ENCODE results near the gene PLIN4. TPM values are rescaled to one million over a fixed set of nuclear protein-coding genes. Genes with fewer than 3 reads are reported as not detected.

The PLIN4 gene
- polyA plus RNA-seq, 1 donor: 12.8 TPM

DNA sequence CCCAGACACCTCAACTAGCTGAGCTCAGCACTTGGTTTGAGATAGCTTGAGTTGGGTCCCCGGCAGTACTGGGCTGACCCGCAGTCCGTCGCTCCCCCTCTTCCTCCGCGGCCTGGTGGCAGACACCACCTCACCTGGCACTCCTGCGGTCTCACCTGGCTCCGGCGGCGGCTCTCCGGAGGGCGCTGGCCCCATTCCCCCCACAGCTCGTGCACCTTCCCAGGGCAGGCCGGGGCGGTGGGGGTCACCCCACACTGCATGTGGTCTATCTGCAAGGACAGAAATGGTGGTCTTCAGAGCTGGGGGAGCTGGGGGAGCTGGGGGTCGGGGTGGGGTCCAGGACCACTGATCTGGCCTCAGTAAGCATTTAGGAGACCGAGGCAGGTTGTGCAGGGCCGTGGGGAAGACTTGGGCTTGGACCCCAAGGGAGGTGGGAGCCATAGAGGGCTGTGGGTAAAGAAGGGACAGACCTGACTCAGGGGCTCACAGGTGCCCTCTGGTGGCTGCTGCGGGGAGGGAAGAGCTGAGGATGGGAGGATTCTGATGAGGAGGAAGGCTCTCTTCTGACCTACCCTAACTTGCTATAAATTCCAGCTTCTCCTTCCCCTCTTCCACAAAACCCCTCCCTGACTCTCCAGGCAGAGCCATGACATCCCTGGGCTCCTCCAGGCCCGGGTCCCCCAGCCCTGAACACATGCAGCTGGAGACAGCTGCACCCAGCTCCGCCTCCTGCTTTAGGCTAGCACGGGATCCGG is 6.7 kb upstream of the PLIN4 start:
- DNase-seq (ENCODE audit: low read depth): no peak

GRCh38 chr19:4523306-4524110 is 5.2 kb upstream of the PLIN4 start:
- no peak for DNase-seq (ENCODE audit: low read depth)

- no peak for DNase-seq (ENCODE audit: low read depth)
Observed at GRCh38 chr19:4522291-4523002, 4.2 kb upstream of the PLIN4 start.

- no peak for DNase-seq (ENCODE audit: low read depth)
Observed at GRCh38 chr19:4521888-4522242, 3.6 kb upstream of the PLIN4 start.

DNA sequence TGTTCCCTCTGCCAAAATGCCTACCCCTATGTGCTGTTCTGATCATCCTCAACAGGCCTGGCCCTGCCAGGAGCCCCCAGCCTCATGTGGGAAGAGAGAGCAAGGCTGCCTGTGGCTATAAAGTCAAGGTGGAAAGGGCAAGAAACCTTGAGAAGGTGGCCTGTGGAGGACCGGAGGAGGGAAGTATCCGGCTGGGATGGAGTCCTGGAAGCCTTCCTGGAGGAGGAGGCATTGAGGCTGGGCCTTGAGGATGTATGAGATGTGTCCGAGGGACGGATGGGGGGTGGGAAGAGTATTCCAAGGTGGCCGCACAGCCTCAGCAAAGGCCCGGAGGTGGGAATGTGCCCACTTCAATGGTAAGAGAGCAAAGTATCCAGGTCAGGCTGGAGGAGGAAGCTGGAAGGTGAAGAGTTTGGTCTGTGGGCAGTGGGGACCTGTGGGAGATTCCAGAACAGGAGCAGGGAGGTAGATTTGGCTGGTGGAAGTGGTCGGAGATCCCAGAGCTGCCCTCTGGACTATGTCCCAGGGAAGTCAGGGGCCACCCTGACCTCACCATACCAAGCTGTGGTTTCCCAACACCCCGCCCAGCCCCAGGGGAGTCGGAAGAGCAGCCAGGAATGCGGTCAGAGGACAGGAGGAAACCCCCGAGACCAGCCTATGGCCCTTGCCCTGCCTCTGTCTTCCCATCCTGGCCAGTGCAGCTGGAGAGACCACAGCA is 3.0 kb upstream of the PLIN4 start:
- DNase-seq (ENCODE audit: low read depth): no peak

DNA sequence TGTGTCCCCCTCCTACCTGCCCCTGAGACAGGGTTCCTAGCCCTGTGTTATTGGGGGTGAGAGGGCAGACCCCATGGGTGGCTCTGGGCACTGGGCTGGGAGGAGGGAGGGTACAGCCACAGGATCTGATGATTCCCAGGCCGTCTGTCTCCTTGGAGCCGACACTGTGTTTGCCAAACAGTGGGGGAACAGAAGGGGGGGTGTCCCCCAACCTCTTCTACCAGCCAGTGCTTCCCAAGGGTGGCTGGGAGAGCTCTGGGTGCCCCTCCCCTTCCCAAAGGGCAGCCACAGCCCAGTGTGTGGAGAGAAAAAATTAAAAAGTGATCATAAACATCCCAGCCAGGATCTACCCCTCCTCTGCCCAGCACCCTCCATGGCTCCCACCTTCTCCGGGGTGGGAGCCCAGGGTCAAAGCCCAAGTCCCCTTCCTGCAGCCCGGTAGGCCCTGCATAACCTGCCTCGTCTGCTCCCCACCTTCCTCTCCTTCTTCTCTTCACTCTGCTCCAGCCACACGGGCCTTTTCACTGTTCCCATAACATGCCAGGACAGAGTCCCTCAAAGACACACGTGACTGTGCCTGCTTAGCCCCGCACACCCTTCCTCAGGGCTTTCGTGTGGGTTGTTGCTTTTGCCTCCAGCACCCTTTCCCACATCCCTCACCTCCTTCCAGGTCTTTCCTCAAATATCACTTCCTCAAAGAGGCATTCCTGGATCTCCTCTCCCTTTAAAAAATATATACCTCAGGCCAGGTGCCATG is 1.4 kb upstream of the PLIN4 start:
- no peak for DNase-seq (ENCODE audit: low read depth)

DNA sequence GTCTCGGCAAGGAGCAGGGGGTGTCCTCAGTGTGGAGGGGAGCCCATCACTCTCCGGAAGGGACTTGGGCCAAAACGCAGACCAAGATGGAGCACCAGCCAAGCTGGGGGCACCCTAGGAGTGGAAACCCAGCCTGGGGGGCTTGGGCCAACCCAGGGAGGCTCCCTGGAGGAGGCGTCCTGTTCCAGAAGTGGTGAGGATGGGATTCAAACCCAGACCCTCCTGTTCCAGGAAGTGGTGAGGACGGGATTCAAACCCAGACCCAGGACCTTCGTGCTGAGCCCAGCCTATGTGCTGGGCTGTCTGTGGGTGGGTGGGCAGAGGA is 848 bp upstream of the PLIN4 start:
- DNase-seq (ENCODE audit: low read depth): no peak

DNA sequence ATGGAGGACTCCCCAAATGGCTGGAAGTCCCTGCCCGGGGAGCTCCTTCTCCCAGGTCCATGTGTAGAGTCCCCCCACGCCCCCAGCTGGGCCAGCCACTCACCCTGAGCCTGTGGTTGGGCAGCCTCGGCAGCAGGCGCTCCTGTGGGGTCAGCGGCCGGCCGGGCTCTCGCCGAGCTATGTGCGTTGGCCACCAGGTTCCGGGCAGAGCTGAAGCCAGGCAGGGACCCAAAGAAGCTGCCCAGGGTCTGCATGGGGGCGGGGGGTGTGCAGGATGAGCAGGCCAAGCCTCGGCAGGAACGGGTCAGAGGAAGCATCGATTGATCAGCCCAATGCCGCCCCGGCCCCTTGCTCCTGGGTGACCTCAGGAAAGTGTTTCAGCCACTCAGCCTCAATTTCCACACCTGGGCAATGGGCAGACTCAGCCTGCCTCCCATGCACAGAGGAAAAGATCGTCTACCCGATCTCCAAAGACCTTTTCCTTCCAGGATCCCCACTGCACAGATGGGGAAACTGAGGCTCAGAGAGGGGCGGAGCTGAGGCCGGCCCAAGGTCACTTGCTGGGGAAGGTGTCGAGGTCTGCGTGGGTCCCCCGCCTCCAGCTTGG is 732 bp downstream of the PLIN4 start:
- DNase-seq (ENCODE audit: low read depth): no peak

GRCh38 chr19:4516939-4517300 is 1.4 kb downstream of the PLIN4 start:
- no peak for DNase-seq (ENCODE audit: low read depth)

DNA sequence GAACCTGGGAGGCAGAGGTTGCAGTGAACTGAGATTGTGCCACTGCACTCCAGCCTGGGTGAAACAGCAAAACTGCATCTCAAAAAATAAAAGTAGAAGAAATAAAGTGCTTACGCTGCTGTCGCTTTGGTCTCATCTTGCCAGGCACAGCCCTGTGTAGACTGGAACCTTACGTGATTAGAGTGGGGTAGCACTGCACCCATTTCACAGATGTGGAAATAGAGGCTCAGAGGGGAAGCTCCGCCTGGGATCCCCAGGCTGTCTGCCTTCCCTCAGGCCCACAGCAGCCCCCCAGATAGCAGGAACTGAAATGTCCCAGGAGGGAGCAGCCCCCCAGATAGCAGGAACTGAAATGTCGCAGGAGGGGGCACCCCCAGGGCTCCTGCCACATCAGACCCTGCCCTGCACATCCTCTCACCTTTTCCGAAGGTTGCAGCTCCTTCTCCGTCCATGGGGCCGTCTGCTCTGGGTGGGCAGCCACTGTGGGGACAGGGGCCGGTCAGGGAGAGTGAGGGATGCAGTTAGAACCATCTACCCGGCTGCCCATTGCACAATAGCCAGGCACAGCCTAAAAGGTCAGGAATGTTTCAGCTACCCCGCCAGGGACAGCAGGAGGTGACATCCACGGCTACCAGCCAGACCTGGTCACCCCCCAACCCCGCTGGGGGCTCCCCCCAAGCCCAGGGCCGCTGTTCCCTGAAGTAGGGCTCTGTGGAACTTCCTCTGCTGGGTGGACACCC is 1.9 kb downstream of the PLIN4 start:
- DNase-seq (ENCODE audit: low read depth): no peak

DNA sequence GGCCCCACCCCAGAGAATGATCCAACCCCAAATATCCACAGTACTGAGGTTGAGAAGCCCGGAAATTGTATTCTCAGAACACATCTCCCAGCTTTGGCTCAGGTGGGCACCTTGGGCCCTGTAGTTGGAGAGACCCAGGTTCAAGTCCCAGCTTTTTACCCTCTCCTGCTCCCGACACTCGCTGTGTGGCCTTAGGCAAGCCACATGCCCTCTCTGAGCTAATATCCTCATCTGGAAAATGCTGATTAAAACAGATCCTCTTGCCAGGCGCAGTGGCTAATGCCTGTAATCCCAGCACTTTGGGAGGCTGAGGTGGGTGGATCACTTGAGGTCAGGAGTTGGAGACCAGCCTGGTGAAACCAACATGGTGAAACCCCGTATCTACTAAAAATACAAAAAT is 2.6 kb downstream of the PLIN4 start:
- no peak for DNase-seq (ENCODE audit: low read depth)

GRCh38 chr19:4513248-4513647 is 5.0 kb downstream of the PLIN4 start:
- no peak for DNase-seq (ENCODE audit: low read depth)

- no peak for DNase-seq (ENCODE audit: low read depth)
Observed at GRCh38 chr19:4512070-4512469, 6.2 kb downstream of the PLIN4 start.

DNA sequence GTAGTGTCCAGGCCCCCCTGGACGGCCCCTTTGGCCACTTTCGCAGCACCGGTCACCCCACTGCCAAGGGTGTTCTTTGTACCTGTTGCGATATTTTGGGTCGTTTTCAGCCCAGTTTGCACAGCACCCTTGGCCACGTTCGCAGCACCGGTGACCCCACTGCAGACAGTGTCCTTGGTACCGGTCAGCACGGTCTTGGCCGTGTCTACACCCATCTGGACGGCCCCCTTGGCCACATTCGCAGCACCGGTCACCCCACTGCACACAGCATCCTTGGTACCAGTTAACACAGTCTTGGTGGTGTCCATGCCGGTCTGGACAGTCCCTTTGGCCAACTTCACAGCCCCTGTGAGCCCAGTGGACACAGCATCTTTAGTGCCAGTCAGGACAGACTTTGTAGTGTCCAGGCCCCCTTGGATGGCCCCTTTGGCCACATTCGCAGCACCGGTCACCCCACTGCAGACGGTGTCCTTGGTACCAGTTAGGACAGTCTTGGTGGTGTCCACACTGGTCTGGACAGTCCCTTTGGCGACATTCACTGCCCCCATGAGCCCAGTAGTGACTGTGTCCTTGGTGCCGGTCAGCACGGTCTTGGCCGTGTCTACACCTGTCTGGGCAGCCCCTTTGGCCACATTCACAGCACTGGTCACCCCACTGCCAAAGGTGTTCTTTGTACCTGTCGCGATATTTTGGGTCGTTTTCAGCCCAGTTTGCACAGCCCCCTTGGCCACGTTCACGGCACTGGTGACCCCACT is 6.8 kb downstream of the PLIN4 start:
- DNase-seq (ENCODE audit: low read depth): no peak

DNA sequence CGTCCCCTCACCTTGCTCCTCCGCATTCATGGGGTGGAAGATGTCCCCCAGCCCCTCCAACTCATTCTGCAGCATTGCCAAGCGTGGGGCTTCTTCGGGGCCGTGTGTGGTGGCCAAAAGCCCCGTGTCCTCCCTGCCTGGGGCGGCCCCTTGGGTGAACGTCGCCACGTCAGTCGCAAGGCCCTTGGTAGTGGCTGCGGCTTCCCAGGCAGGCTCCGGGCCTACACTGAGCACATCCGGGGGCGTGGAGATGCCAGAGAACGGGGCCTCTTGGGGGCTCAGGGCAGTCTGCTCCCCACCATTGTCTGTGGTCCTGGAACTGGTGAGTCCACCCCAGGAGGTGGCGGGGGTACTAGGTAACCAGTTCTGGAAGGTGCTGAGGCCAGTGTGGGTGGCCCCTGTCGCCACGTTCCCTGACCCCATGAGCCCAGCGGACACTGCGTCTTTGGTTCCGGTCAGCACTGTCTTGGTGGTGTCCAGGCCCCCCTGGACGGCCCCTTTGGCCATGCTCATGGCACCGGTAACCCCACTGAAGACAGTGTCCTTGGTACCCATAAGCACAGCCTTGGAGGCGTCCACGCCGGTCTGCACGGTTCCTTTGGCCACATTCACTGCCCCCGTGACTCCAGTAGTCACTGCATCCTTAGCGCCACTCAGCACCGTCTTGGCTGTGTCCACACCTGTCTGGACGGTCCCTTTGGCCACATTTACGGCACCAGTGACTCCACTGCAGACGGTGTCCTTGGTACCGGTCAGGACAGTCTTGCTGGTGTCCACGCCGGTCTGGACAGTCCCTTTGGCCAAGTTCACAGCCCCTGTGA is 7.6 kb downstream of the PLIN4 start:
- no peak for DNase-seq (ENCODE audit: low read depth)

DNA sequence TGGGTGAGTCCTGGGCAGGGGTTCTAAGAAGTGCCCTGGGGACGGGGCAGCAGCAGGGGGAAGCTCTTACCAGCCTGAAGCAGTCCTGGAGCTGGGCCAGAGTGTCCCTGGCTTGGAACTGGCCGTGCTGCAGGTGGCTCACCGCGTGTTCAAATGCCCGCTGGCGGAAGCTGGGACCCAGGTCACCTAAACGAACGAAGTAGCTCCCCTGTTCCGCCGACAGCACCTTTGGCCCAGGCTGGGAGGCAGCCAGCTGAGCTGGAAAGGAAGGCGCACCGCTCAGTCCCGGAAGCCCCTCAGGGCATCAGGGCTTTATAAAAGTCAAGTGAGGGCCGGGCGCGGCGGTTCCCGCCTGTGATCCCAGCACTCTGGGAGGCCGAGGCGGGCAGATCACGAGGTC is 9.6 kb downstream of the PLIN4 start:
- no peak for DNase-seq (ENCODE audit: low read depth)

- DNase-seq (ENCODE audit: low read depth): no peak
Observed at GRCh38 chr19:4507804-4508203, 10.5 kb downstream of the PLIN4 start.

DNA sequence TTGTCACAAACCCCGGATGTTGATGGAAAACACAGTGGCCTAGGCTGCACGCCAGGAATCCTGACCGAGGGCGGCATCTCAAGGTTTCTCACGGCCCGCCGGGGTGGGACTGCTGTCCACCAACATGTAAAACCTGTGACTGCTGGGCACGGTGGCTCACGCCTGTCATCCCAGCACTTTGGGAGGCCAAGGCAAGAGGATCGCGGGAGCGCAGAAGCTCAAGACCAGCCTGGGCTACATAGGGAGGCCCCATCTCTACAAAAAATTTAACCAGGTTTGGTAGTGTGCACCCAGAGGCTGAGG is 11.2 kb downstream of the PLIN4 start:
- DNase-seq (ENCODE audit: low read depth): no peak

Data from forelimb muscle (tissue), 1 donor.